Myocyte (in vitro differentiated cells): Measurements from ENCODE around the gene TEKTIP1. TPM values are rescaled to one million over a fixed set of nuclear protein-coding genes. Genes with fewer than 3 reads are reported as not detected.

Source experiments
- DNase-seq: peaks from one replicate; pipeline ENCODE4 v3.0.0-alpha.2; 2012; ENCODE audit warnings: low read depth
- total RNA-seq: library from RNA; depleted of rRNA; stranded (reverse); fragments of >200 nt; gene quantifications from 2 replicates; pipeline ENCODE4 v1.2.3, GENCODE V29; 2014

The TEKTIP1 gene
- total RNA-seq, 1 donor from 2014 or later = not detected

GRCh38 chr19:3536429-3537100, 2.4 kb upstream of the TEKTIP1 start:
- no peak for DNase-seq

- no peak for DNase-seq
Measured at GRCh38 chr19:3537101-3537437, 1.9 kb upstream of the TEKTIP1 start.

GRCh38 chr19:3537438-3538240, 1.3 kb upstream of the TEKTIP1 start:
- DNase-seq = no peak

GRCh38 chr19:3538258-3538929, 580 bp upstream of the TEKTIP1 start:
- DNase-seq = no peak

- DNase-seq = no peak
Measured at GRCh38 chr19:3539756-3540118, 763 bp downstream of the TEKTIP1 start.

- DNase-seq = peak; percentile 37
Measured at GRCh38 chr19:3543150-3544057, 4.4 kb downstream of the TEKTIP1 start.

GRCh38 chr19:3544058-3544376, 5.0 kb downstream of the TEKTIP1 start:
- no peak for DNase-seq

- DNase-seq = peak; percentile 56
Measured at GRCh38 chr19:3544742-3545668, 6.0 kb downstream of the TEKTIP1 start.

- no peak for DNase-seq
Measured at GRCh38 chr19:3545669-3546034, 6.7 kb downstream of the TEKTIP1 start.

GRCh38 chr19:3546119-3546518, 7.1 kb downstream of the TEKTIP1 start:
- DNase-seq = no peak

GRCh38 chr19:3547301-3547731, 8.3 kb downstream of the TEKTIP1 start:
- no peak for DNase-seq

- DNase-seq = no peak
Measured at GRCh38 chr19:3547767-3548282, 8.9 kb downstream of the TEKTIP1 start.

- DNase-seq = no peak
Measured at GRCh38 chr19:3548606-3549005, 9.6 kb downstream of the TEKTIP1 start.

- no peak for DNase-seq
Measured at GRCh38 chr19:3549816-3550215, 10.8 kb downstream of the TEKTIP1 start.

GRCh38 chr19:3550947-3551791, 12.2 kb downstream of the TEKTIP1 start:
- DNase-seq = no peak

- DNase-seq = no peak
Measured at GRCh38 chr19:3551792-3552095, 12.8 kb downstream of the TEKTIP1 start.

GRCh38 chr19:3554254-3555083, 15.5 kb downstream of the TEKTIP1 start:
- no peak for DNase-seq

GRCh38 chr19:3555653-3556422, 16.9 kb downstream of the TEKTIP1 start:
- DNase-seq = no peak
